Endothelial cell of umbilical vein (primary cell): Measurements from ENCODE around the gene MEIOB. TPM values are rescaled to one million over a fixed set of nuclear protein-coding genes. Genes with fewer than 3 reads are reported as not detected.

Experiments used
- BruUV-seq: library from RNA; stranded (reverse); fragments of 400-500 nt; replicated peaks from 2 replicates; lab custom pipeline; 2021; lab: Mats Ljungman, UMichigan
- CTCF ChIA-PET: fragments of 300-600, 350-600 bp; sonication (Branson Sonifier 250); formaldehyde crosslinking; loops from one replicate; lab custom pipeline; 2021; ENCODE audit warnings: antibody characterized with exemption, inconsistent platforms; lab: Charles Lee
- POLR2A ChIA-PET: fragments of 300-600, 350-600 bp; sonication (Branson Sonifier 250); formaldehyde crosslinking; loops from one replicate; lab custom pipeline; 2021; ENCODE audit warnings: antibody characterized with exemption, inconsistent platforms; lab: Charles Lee
- DNase-seq: peaks from one replicate; pipeline ENCODE4 v3.0.0-alpha.2; 2011; ENCODE audit warnings: low read depth, low spot score
- FAIRE-seq: peaks from 2 replicates; lab custom pipeline; 2011; peaks lifted over from hg19 to GRCh38; lab: Jason Lieb, UNC
- H2AFZ ChIP-seq: 2 replicates; pipeline ENCODE4 v1.6.0; 2012; ENCODE audit warnings: low read depth, low read length, control low read depth, inconsistent platforms
- H3K27ac ChIP-seq: 2 replicates; pipeline ENCODE4 v1.5.1; 2011; ENCODE audit warnings: low read depth, mild to moderate bottlenecking, control low read depth, low read length, moderate library complexity; ENCODE audit not compliant: insufficient read depth
- H3K27me3 ChIP-seq, 2 experiments: 2 replicates each; pipeline versions ENCODE4 v1.6.0 to v1.6.1; 2011; ENCODE audit warnings: low read length in 2 of 2, mixed read lengths in 1 of 2; ENCODE audit not compliant: control insufficient read depth in 2 of 2, insufficient read depth in 2 of 2
- H3K36me3 ChIP-seq, 2 experiments: 2 replicates in 1 of 2; 3 replicates in 1 of 2; pipeline ENCODE4 v1.5.1; 2011; ENCODE audit warnings: low read length in 2 of 2, mild to moderate bottlenecking in 1 of 2, moderate library complexity in 1 of 2; ENCODE audit not compliant: control insufficient read depth in 2 of 2, insufficient read depth in 2 of 2; ENCODE audit errors: extremely low read depth in 1 of 2
- H3K4me1 ChIP-seq: 3 replicates; pipeline ENCODE4 v1.5.1; 2011; ENCODE audit warnings: mild to moderate bottlenecking, low read length; ENCODE audit not compliant: control insufficient read depth, insufficient read depth; ENCODE audit errors: extremely low read depth
- H3K4me2 ChIP-seq: 2 replicates; pipeline ENCODE4 v1.6.1; 2011; ENCODE audit warnings: low read length, control low read depth, mixed read lengths; ENCODE audit not compliant: insufficient read depth
- H3K4me3 ChIP-seq, 3 experiments: fragments of 200-600 bp in 1 of 3; sonication (generic), shearing (Covaris generic) in 1 of 3; replicated peaks in 1 of 3; 2 replicates each; pipeline ENCODE4 v1.5.1; 2011 to 2016; ENCODE audit warnings: control low read depth in 3 of 3, low read length in 3 of 3, mild to moderate bottlenecking in 2 of 3, inconsistent platforms in 1 of 3, low read depth in 1 of 3, moderate library complexity in 1 of 3; ENCODE audit not compliant: insufficient read depth in 1 of 3
- H3K79me2 ChIP-seq: 2 replicates; pipeline ENCODE4 v1.6.0; 2012; ENCODE audit warnings: low read length, inconsistent platforms; ENCODE audit not compliant: control insufficient read depth, insufficient read depth
- H3K9ac ChIP-seq: replicated peaks from 2 replicates; pipeline ENCODE3; 2011; ENCODE audit warnings: low read length, control low read depth; ENCODE audit not compliant: insufficient read depth; ENCODE audit errors: extremely low read depth
- H3K9me1 ChIP-seq: replicated peaks from 3 replicates; pipeline ENCODE4 v1.6.0; 2011; ENCODE audit warnings: mild to moderate bottlenecking, low read length; ENCODE audit not compliant: control insufficient read depth, insufficient read depth; ENCODE audit errors: extremely low read depth
- H3K9me3 ChIP-seq: replicated peaks from 2 replicates; pipeline ENCODE4 v1.5.1; 2012; ENCODE audit warnings: low read length, inconsistent platforms; ENCODE audit not compliant: control insufficient read depth, insufficient read depth
- H4K20me1 ChIP-seq: replicated peaks from 2 replicates; pipeline ENCODE3; 2011; ENCODE audit warnings: mild to moderate bottlenecking, low read length; ENCODE audit not compliant: control insufficient read depth, insufficient read depth; ENCODE audit errors: extremely low read depth
- FOS ChIP-seq: IDR thresholded peaks from 2 replicates; pipeline ENCODE4 v1.6.1; 2011; ENCODE audit warnings: mild to moderate bottlenecking, low read length, moderate library complexity, borderline replicate concordance; ENCODE audit not compliant: insufficient read depth
- GATA2 ChIP-seq: IDR thresholded peaks from 2 replicates; pipeline ENCODE4 v1.7.0; 2011; ENCODE audit warnings: low read depth, mild to moderate bottlenecking, moderate library complexity, mixed read lengths, low read length; ENCODE audit not compliant: insufficient read length, insufficient read depth
- JUN ChIP-seq: IDR thresholded peaks from 2 replicates; pipeline ENCODE4 v1.6.1; 2011; ENCODE audit warnings: borderline replicate concordance, low read depth; ENCODE audit not compliant: insufficient read length, insufficient read depth
- MYC ChIP-seq: IDR thresholded peaks from one replicate; pipeline ENCODE4 v1.6.1; 2011; ENCODE audit warnings: mild to moderate bottlenecking, low read depth, low read length
- POLR2A ChIP-seq: IDR thresholded peaks from 2 replicates; pipeline ENCODE4 v1.6.1; 2012; ENCODE audit warnings: low read depth, mild to moderate bottlenecking, control low read depth, low read length
- POLR2AphosphoS5 ChIP-seq: IDR thresholded peaks from 2 replicates; pipeline ENCODE4 v1.6.1; 2012; ENCODE audit warnings: low read depth, mild to moderate bottlenecking, control low read depth, low read length, moderate library complexity; ENCODE audit not compliant: insufficient read depth
- dilution Hi-C: fragments of 300-500 bp; cut with MboI; formaldehyde crosslinking; loops from one replicate; pipeline ENCODE4 v1.15.0; 2019; ENCODE audit warnings: low sequenced_read_pairs; ENCODE audit not compliant: extremely low pct_ligation_motif_present
- intact Hi-C: fragments of 100-400 bp; cut with micrococcal nuclease; formaldehyde crosslinking; loops from one replicate; pipeline ENCODE4 v1.10.0; 2022
- polyA plus RNA-seq, 4 experiments: library from polyadenylated mRNA; depleted of rRNA in 3 of 4; stranded (reverse) in 3 of 4; unstranded in 1 of 4; fragments of >200 nt; gene quantifications; 2 replicates each; pipeline versions ENCODE4 v1.2.1 to v1.2.3, GENCODE V29; 2011 to 2012; ENCODE audit warnings: missing spikeins in 1 of 4
- total RNA-seq: library from RNA; stranded (reverse); gene quantifications from 2 replicates; pipeline ENCODE4 v1.2.3, GENCODE V29; 2021
- TF ChIP-seq, protein P1 (sequence below): IDR thresholded peaks from 2 replicates; pipeline ENCODE4 v1.6.1; 2011; ENCODE audit not compliant: insufficient read depth, insufficient read length
- TF ChIP-seq, protein P2 (sequence below), 2 donors: IDR thresholded peaks; 1 replicate in 1 of 2; 2 replicates in 1 of 2; pipeline ENCODE4 v1.5.1; 2011; ENCODE audit warnings: low read length in 2 of 2, mild to moderate bottlenecking in 2 of 2, moderate library complexity in 2 of 2, control low read depth in 1 of 2, inconsistent platforms in 1 of 2, low read depth in 1 of 2; ENCODE audit not compliant: insufficient read depth in 1 of 2; ENCODE audit errors: extremely low read depth in 1 of 2

MEIOB gene
- total and polyA plus RNA-seq, 2 donors (not counting 3 experiments of a cell fraction or from before 2014, with no cell fraction given), result 0.04 TPM; not detected in 1

DNA sequence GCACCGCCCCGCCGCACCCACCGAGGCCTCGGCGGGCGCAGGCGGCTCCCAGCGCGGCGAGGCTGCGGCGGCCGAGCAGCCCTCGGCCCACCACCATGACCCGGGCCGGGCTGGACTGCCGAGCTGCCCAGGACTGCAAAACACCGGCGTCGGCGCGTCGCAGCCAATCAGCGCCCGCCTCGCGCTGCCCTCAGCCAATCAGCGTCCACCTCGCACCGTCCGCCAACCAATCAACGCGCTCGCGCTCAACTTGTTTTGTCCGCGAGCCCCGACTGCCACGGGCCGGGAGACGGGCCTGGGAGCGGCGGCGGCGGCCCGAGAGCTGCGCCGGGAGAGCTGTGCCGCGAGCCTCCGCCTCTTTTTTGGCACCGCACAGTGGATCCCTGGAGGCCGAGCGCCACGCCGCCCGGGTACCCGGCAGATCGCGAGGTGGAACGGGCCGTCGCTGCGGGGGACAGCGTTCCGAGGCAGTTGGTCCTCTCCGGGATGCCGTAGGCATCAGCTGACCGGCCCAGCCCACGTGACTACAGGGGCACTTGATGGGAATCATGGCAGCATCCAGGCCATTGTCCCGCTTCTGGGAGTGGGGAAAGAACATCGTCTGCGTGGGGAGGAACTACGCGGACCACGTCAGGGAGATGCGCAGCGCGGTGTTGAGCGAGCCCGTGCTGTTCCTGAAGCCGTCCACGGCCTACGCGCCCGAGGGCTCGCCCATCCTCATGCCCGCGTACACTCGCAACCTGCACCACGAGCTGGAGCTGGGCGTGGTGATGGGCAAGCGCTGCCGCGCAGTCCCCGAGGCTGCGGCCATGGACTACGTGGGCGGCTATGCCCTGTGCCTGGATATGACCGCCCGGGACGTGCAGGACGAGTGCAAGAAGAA, 45.0 kb downstream of the MEIOB start, which contains the start of the genes FAHD1 and HAGH:
TSS of gene FAHD1 (plus strand) at position 516 of the 883 bp plus-strand sequence. CDS start at position 549, 33 bp downstream.
TSS of gene HAGH (minus strand) at position 135 of the 883 bp plus-strand sequence. CDS start at position 97, 38 bp downstream.
- Histone ChIP-seq H3K79me2 (peaks cover 22% of the 10 kb centered on the region), H3K9me1 (no peaks in the 10 kb centered on the region), H3K4me1 (peaks cover 20% of the 10 kb centered on the region), H3K36me3 (peaks cover 2 to 7% of the 10 kb centered on the region in 2 experiments), H4K20me1 (no peaks in the 10 kb centered on the region), H3K4me3 (peak within 1 kb of the TSS; percentile 47 to 91 (median 75)), H3K4me2 (peak within 1 kb of the TSS; percentile 81), H3K27me3 (no peaks in the 10 kb centered on the region), H2AFZ (peak within 1 kb of the TSS; percentile 88), H3K9me3 (no peaks in the 10 kb centered on the region), H3K9ac (peak within 1 kb of the TSS; percentile 70), H3K27ac (peak within 1 kb of the TSS; percentile 41)
- no TSS peak for BruUV-seq
- ChIA-PET CTCF (interaction anchor here (0.5 to 1.5 kb wide), 4 partner anchors 12 to 279 kb away, joined by 3 read pairs; partner anchors contain the start of genes NUBP2 and SPSB3), POLR2A (interaction anchor here (0.6 to 1.2 kb wide), 2 partner anchors 44 to 133 kb away, joined by 3 to 5 read pairs; partner anchors contain the start of genes NDUFB10, NUBP2 and SPSB3)
- DNase-seq (peak; percentile 99), FAIRE-seq (peak; percentile 94)
- dilution Hi-C loops, result no loop called here
- TF ChIP-seq, protein P1, sequence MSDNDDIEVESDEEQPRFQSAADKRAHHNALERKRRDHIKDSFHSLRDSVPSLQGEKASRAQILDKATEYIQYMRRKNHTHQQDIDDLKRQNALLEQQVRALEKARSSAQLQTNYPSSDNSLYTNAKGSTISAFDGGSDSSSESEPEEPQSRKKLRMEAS, result peak; percentile 97
- no peak for TF ChIP-seq JUN
- TF ChIP-seq FOS, result no peak
- peak; percentile 87 for TF ChIP-seq POLR2A
- peak; percentile 93 for TF ChIP-seq MYC
- TF ChIP-seq POLR2AphosphoS5, result peak; percentile 78
- TF ChIP-seq GATA2, result no peak
- TF ChIP-seq, protein P2, sequence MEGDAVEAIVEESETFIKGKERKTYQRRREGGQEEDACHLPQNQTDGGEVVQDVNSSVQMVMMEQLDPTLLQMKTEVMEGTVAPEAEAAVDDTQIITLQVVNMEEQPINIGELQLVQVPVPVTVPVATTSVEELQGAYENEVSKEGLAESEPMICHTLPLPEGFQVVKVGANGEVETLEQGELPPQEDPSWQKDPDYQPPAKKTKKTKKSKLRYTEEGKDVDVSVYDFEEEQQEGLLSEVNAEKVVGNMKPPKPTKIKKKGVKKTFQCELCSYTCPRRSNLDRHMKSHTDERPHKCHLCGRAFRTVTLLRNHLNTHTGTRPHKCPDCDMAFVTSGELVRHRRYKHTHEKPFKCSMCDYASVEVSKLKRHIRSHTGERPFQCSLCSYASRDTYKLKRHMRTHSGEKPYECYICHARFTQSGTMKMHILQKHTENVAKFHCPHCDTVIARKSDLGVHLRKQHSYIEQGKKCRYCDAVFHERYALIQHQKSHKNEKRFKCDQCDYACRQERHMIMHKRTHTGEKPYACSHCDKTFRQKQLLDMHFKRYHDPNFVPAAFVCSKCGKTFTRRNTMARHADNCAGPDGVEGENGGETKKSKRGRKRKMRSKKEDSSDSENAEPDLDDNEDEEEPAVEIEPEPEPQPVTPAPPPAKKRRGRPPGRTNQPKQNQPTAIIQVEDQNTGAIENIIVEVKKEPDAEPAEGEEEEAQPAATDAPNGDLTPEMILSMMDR (IDR thresholded peaks at IDR 0.05; ENCODE audit: extremely low read depth in 1 of 2, insufficient read depth in 1 of 2, low read depth in 1 of 2, low read length in 2 of 2), result no peak
- intact Hi-C loops, result loop anchor here (2.0 kb wide), 1 partner anchor 44 kb away; the partner anchor contains the start of genes NUBP2 and SPSB3
